K562 (cell line): Measurements from ENCODE around the gene SPAG17.

Source experiments
- EP300 ChIP-seq: IDR thresholded peaks from 2 replicates; pipeline ENCODE4 v1.6.1; 2012; ENCODE audit warnings: low read length, improper control_type of control experiment
- EZH2 ChIP-seq: IDR thresholded peaks from 2 replicates; pipeline ENCODE4 v1.6.1; 2012; ENCODE audit warnings: low read depth, mild to moderate bottlenecking, inconsistent platforms, low read length, borderline replicate concordance
- FOS ChIP-seq: IDR thresholded peaks from 3 replicates; pipeline ENCODE4 v1.6.1; 2011; ENCODE audit not compliant: insufficient read length; ENCODE audit errors: extremely low read depth
- GABPA ChIP-seq: fragments of 200-800 bp; sonication (Bioruptor generic); conservative IDR thresholded peaks from 2 replicates; pipeline ENCODE4 v1.6.1; 2016; ENCODE audit warnings: low read depth, missing genetic modification characterization, missing compliant biosample characterization
- SAP30 ChIP-seq: fragments of 200-600 bp; sonication (generic); IDR thresholded peaks from 2 replicates; pipeline ENCODE4 v1.6.1; 2012; ENCODE audit warnings: borderline replicate concordance, low read depth, mild to moderate bottlenecking, moderate library complexity, low read length, control low read depth, inconsistent platforms; ENCODE audit not compliant: insufficient read depth, poor library complexity, severe bottlenecking
- TCF7L2 ChIP-seq: fragments of 150-350 bp; IDR thresholded peaks from 2 replicates; pipeline ENCODE4 v1.6.1; 2016; ENCODE audit warnings: low read depth, mild to moderate bottlenecking, low read length, moderate library complexity
- ZNF174 ChIP-seq: fragments of 250-450 bp; sonication (Bioruptor Pico); IDR thresholded peaks from 2 replicates; pipeline ENCODE4 v1.4.0; 2020; ENCODE audit warnings: mild to moderate bottlenecking
- ZNF274 ChIP-seq: IDR thresholded peaks from 2 replicates; pipeline ENCODE4 v1.6.1; 2011; ENCODE audit warnings: low read depth, mild to moderate bottlenecking, low read length, moderate library complexity, borderline replicate concordance
- TF ChIP-seq, protein P1 (sequence below): fragments of 250-450 bp; sonication (Bioruptor Pico); IDR thresholded peaks from 2 replicates; pipeline ENCODE4 v1.4.0; 2020; ENCODE audit warnings: mild to moderate bottlenecking
- TF ChIP-seq, protein P2 (sequence below): sonication (generic); formaldehyde crosslinking; IDR thresholded peaks from 2 replicates; pipeline ENCODE4 v1.8.1; 2022; ENCODE audit warnings: missing genetic modification reagents

DNA sequence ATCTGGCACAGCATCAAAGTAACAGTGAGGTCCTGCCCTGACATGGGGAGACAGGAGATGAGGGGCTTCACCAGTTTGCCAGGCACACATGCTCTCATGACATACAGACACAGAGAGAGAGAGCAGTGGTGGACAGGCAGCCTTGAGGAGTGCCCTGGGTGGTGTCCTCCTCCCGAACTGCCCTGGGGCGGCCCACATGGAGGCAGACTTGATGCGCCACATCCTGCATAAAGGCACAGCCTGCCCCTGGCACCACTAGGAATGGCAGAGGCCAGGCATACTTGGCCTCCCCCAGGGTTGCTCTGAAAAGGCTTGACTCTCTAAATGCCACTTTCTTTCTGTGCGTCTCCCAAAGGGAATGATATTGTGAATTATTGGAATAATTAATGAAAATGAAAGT lies 67.5 kb downstream of the SPAG17 start:
- TF ChIP-seq EP300 (no peak), EZH2 (no peak), ZNF174 (no peak), ZNF274 (no peak), TCF7L2 (no peak), GABPA (tag) (no peak), SAP30 (no peak), FOS (no peak)
- TF ChIP-seq, protein P1, sequence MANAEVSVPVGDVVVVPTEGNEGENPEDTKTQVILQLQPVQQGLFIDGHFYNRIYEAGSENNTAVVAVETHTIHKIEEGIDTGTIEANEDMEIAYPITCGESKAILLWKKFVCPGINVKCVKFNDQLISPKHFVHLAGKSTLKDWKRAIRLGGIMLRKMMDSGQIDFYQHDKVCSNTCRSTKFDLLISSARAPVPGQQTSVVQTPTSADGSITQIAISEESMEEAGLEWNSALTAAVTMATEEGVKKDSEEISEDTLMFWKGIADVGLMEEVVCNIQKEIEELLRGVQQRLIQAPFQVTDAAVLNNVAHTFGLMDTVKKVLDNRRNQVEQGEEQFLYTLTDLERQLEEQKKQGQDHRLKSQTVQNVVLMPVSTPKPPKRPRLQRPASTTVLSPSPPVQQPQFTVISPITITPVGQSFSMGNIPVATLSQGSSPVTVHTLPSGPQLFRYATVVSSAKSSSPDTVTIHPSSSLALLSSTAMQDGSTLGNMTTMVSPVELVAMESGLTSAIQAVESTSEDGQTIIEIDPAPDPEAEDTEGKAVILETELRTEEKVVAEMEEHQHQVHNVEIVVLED (CRISPR knock-in tag) = no peak
- TF ChIP-seq, protein P2, sequence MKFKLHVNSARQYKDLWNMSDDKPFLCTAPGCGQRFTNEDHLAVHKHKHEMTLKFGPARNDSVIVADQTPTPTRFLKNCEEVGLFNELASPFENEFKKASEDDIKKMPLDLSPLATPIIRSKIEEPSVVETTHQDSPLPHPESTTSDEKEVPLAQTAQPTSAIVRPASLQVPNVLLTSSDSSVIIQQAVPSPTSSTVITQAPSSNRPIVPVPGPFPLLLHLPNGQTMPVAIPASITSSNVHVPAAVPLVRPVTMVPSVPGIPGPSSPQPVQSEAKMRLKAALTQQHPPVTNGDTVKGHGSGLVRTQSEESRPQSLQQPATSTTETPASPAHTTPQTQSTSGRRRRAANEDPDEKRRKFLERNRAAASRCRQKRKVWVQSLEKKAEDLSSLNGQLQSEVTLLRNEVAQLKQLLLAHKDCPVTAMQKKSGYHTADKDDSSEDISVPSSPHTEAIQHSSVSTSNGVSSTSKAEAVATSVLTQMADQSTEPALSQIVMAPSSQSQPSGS (CRISPR knock-in tag) = no peak
